HepG2 (cell line): ENCODE results near the gene ARG1. TPM values are rescaled to one million over a fixed set of nuclear protein-coding genes. Genes with fewer than 3 reads are reported as not detected.

ENCODE experiments used
- PPARG ChIP-seq: conservative IDR thresholded peaks from 2 replicates; pipeline ENCODE4 v1.6.1; 2016; ENCODE audit warnings: missing biosample characterization, missing genetic modification reagents
- TSC22D2 ChIP-seq: sonication (generic); formaldehyde crosslinking; IDR thresholded peaks from 2 replicates; pipeline ENCODE4 v1.5.1; 2020; ENCODE audit warnings: missing genetic modification reagents, mild to moderate bottlenecking, borderline replicate concordance
- ZNF333 ChIP-seq: sonication (generic); formaldehyde crosslinking; IDR thresholded peaks from 2 replicates; pipeline ENCODE4 v1.4.0; 2020; ENCODE audit warnings: mild to moderate bottlenecking, missing genetic modification reagents, borderline replicate concordance
- ZNF607 ChIP-seq: sonication (generic); formaldehyde crosslinking; IDR thresholded peaks from 2 replicates; pipeline ENCODE4 v1.5.1; 2020; ENCODE audit warnings: missing genetic modification reagents, mild to moderate bottlenecking, borderline replicate concordance
- ZNF768 ChIP-seq: sonication (generic); formaldehyde crosslinking; IDR thresholded peaks from 2 replicates; pipeline ENCODE4 v1.4.0; 2020; ENCODE audit warnings: missing genetic modification reagents
- polyA plus RNA-seq, 8 experiments: library from polyadenylated mRNA; depleted of rRNA in 3 of 8; stranded (reverse) in 7 of 8; unstranded in 1 of 8; fragments of >200 nt; fragmentation: Illumina TruSeq in 4 of 8; extraction: Trizol in 4 of 8; gene quantifications; 2 replicates each; pipeline versions ENCODE4 v1.2.1 to v1.2.3, GENCODE V29; 2011 to 2016; ENCODE audit warnings: low read depth in 4 of 8, missing spikeins in 1 of 8, mixed read lengths in 1 of 8; ENCODE audit not compliant: insufficient read depth in 1 of 8
- total RNA-seq, 5 experiments: library from RNA; depleted of rRNA; stranded (reverse); fragments of >200 nt; fragmentation: Illumina TruSeq; extraction: Trizol; gene quantifications; 2 replicates each; pipeline ENCODE4 v1.2.3, GENCODE V29; 2016; ENCODE audit warnings: low read depth in 1 of 5
- TF ChIP-seq, protein P1 (sequence below): sonication (generic); formaldehyde crosslinking; IDR thresholded peaks from 2 replicates; pipeline ENCODE4 v1.9.0; 2021; ENCODE audit warnings: missing genetic modification reagents, borderline replicate concordance
- TF ChIP-seq, protein P2 (sequence below): sonication (generic); formaldehyde crosslinking; IDR thresholded peaks from 2 replicates; pipeline ENCODE4 v1.5.1; 2020; ENCODE audit warnings: mild to moderate bottlenecking, missing genetic modification reagents, borderline replicate concordance
- TF ChIP-seq, protein P3 (sequence below): IDR thresholded peaks from 2 replicates; pipeline ENCODE4 v1.6.1; 2016; ENCODE audit warnings: missing compliant biosample characterization, missing genetic modification reagents, borderline replicate concordance

The ARG1 gene
- total and polyA plus RNA-seq, 2 of the 13 experiments (the other 11 are each of a cell fraction or from before 2014, with no cell fraction given), result 2.2 to 11.2 TPM

DNA sequence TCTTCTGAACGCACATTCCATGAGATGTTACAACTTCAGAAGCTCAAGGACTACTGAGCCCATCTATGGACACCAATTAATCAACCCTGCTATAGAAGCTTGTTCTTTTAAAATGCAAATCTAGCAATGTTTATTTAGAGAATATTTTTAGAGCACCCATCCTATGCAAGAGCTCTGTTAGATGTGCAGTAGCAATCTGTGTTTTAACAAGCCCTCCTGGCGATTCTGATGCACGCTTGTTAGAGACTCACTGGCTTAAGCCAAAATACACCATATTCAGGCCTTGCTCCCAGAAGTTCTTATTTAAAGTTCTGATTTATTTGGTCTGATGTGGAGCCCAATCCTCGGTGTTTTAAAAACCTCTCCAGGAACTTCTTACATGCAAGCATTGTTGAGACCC lies 21.1 kb upstream of the ARG1 start (continued):
- TF ChIP-seq, protein P1, sequence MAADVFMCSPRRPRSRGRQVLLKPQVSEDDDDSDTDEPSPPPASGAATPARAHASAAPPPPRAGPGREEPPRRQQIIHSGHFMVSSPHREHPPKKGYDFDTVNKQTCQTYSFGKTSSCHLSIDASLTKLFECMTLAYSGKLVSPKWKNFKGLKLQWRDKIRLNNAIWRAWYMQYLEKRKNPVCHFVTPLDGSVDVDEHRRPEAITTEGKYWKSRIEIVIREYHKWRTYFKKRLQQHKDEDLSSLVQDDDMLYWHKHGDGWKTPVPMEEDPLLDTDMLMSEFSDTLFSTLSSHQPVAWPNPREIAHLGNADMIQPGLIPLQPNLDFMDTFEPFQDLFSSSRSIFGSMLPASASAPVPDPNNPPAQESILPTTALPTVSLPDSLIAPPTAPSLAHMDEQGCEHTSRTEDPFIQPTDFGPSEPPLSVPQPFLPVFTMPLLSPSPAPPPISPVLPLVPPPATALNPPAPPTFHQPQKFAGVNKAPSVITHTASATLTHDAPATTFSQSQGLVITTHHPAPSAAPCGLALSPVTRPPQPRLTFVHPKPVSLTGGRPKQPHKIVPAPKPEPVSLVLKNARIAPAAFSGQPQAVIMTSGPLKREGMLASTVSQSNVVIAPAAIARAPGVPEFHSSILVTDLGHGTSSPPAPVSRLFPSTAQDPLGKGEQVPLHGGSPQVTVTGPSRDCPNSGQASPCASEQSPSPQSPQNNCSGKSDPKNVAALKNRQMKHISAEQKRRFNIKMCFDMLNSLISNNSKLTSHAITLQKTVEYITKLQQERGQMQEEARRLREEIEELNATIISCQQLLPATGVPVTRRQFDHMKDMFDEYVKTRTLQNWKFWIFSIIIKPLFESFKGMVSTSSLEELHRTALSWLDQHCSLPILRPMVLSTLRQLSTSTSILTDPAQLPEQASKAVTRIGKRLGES (CRISPR knock-in tag), result no peak
- TF ChIP-seq, protein P2, sequence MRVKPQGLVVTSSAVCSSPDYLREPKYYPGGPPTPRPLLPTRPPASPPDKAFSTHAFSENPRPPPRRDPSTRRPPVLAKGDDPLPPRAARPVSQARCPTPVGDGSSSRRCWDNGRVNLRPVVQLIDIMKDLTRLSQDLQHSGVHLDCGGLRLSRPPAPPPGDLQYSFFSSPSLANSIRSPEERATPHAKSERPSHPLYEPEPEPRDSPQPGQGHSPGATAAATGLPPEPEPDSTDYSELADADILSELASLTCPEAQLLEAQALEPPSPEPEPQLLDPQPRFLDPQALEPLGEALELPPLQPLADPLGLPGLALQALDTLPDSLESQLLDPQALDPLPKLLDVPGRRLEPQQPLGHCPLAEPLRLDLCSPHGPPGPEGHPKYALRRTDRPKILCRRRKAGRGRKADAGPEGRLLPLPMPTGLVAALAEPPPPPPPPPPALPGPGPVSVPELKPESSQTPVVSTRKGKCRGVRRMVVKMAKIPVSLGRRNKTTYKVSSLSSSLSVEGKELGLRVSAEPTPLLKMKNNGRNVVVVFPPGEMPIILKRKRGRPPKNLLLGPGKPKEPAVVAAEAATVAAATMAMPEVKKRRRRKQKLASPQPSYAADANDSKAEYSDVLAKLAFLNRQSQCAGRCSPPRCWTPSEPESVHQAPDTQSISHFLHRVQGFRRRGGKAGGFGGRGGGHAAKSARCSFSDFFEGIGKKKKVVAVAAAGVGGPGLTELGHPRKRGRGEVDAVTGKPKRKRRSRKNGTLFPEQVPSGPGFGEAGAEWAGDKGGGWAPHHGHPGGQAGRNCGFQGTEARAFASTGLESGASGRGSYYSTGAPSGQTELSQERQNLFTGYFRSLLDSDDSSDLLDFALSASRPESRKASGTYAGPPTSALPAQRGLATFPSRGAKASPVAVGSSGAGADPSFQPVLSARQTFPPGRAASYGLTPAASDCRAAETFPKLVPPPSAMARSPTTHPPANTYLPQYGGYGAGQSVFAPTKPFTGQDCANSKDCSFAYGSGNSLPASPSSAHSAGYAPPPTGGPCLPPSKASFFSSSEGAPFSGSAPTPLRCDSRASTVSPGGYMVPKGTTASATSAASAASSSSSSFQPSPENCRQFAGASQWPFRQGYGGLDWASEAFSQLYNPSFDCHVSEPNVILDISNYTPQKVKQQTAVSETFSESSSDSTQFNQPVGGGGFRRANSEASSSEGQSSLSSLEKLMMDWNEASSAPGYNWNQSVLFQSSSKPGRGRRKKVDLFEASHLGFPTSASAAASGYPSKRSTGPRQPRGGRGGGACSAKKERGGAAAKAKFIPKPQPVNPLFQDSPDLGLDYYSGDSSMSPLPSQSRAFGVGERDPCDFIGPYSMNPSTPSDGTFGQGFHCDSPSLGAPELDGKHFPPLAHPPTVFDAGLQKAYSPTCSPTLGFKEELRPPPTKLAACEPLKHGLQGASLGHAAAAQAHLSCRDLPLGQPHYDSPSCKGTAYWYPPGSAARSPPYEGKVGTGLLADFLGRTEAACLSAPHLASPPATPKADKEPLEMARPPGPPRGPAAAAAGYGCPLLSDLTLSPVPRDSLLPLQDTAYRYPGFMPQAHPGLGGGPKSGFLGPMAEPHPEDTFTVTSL (CRISPR knock-in tag), result no peak
- TF ChIP-seq ZNF768 (CRISPR knock-in tag) (no peak), TSC22D2 (CRISPR knock-in tag) (no peak), PPARG (CRISPR knock-in tag) (no peak), ZNF333 (CRISPR knock-in tag) (no peak), ZNF607 (CRISPR knock-in tag) (no peak)
- TF ChIP-seq, protein P3, sequence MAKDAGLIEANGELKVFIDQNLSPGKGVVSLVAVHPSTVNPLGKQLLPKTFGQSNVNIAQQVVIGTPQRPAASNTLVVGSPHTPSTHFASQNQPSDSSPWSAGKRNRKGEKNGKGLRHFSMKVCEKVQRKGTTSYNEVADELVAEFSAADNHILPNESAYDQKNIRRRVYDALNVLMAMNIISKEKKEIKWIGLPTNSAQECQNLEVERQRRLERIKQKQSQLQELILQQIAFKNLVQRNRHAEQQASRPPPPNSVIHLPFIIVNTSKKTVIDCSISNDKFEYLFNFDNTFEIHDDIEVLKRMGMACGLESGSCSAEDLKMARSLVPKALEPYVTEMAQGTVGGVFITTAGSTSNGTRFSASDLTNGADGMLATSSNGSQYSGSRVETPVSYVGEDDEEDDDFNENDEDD (CRISPR knock-in tag), result no peak
- TF ChIP-seq, all 625 proteins: peak for 0
